CD4-positive, alpha-beta T cell treated with Interleukin-6 for 4 hours (primary cell): Measurements from ENCODE around the gene MRPL40.
"Not testable (repeated sequence)": the region's sequence is repeated elsewhere in the genome, so short reads cannot be mapped to it uniquely, and the experiment has no call there.

Source experiments
- DNase-seq: peaks from one replicate; pipeline ENCODE4 v3.0.0-alpha.2; 2020; ENCODE audit warnings: mixed read lengths

The MRPL40 gene

DNA sequence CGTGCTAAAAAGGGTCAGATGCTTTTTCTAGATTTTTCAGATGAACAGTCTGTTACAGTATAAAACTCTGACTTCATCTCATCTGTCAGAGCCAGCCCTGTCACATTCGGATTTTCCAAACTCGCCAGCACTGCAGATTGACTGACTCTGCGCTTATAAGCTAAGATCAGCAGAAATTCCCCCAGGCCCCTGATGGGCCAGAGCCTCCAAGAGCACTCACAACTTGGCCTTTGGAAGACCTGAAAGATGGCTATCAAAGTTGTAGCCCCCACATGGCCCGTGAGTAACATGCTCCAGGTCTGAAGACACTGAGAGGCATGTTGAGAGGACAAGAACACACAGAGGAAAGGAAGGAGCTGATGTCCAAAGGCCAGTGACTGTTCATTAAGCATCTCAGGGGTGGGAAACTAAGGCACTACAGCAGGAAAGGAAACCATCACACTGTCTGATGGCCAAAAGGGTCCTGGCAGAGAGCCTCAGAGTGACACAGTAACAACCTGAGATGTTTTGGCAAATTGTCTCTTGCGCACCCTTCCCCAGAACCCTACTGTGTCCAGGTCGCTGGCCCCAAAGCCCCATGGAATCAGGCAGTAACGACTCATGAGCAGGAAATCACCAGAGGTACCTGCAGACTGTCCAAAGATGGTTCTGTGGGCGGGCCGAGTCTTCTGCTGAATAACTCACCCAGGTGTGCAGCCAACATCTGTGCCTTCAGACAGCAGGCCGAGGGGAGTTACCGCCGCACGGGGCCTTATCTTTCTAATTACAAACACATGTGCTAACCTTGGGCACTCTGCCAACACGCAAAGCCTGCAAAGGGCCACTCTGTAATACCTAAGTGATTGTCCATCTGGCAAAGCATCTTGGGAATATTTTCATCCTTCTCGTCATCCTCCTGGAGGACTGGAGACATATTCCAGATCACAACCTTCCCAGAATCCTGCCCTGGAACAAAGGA lies 24.4 kb upstream of the MRPL40 start:
- DNase-seq: no peak

- DNase-seq: no peak
Observed at GRCh38 chr22:19410941-19411689, 21.2 kb upstream of the MRPL40 start.

DNA sequence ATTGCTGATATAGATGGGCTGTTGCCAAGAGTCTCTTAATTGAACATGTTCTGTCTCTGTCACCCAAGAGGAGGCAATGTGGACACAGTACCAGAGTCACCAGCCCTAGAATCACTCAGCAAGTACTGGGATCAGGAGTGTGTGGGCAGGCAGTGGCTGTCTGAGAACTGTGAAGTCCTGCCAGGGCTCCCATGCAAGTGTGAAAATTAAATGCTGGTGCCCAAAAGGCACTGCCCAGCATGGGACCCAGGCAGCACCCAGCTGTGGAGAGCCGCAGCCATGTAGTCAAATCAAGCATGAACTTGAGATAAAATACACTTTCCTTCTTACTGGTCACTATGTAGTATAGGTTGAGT lies 20.7 kb upstream of the MRPL40 start:
- no peak for DNase-seq

DNA sequence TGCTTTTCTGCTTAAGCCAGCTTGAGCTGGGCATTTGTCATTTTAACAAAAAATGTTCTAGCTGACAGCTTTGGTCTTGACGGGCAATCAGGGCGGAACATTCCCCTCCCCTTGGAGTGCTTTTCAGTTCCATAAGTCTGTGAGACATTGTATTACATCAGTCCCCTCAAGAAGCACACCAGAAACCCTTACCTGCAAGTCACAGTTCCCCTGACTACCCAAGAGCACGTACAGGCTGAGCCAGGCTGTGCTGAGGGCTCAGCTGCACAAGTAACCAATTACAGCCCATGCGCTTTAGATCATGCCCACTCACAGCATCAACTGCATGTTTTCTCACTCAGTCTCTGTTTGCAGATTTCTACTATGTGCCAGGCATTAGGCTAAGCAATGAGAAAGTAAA lies 19.9 kb upstream of the MRPL40 start:
- DNase-seq: no peak

GRCh38 chr22:19412923-19413322 lies 19.4 kb upstream of the MRPL40 start:
- no peak for DNase-seq

GRCh38 chr22:19419086-19419463 lies 13.3 kb upstream of the MRPL40 start:
- DNase-seq: no peak

- DNase-seq: peak; percentile 49
Observed at GRCh38 chr22:19419464-19420178, 12.7 kb upstream of the MRPL40 start.

DNA sequence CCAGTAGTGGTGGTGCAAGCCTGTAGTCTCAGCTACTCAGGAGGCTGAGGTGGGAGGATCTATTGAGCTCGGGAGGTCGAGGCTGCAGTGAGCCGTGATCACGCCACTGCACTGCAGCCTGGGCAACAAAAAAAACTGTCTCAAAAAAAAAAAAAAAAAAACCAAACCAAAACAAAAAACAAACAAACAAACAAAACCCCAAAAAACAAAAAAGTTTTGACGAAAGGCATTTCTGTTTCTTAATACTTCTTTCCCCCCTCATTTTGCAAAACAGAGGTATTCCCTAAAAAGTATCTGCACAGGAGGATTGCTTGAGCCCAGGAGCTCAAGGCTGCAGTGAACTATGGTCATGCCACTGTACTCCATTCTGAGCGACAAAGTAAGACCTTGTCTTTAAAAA lies 12.0 kb upstream of the MRPL40 start:
- no peak for DNase-seq

GRCh38 chr22:19422440-19423301 lies 9.7 kb upstream of the MRPL40 start:
- no peak for DNase-seq

GRCh38 chr22:19424186-19424500 lies 8.2 kb upstream of the MRPL40 start:
- no peak for DNase-seq

GRCh38 chr22:19429950-19430889 lies 2.1 kb upstream of the MRPL40 start:
- peak; percentile 56 for DNase-seq

GRCh38 chr22:19430890-19431541 lies 1.3 kb upstream of the MRPL40 start:
- DNase-seq: no peak

GRCh38 chr22:19431649-19432132 lies 654 bp upstream of the MRPL40 start, which contains the start of gene HIRA:
TSS of gene HIRA (minus strand) at chr22:19431733. CDS start at chr22:19431476, 257 bp downstream.
- peak; percentile 83 for DNase-seq

DNA sequence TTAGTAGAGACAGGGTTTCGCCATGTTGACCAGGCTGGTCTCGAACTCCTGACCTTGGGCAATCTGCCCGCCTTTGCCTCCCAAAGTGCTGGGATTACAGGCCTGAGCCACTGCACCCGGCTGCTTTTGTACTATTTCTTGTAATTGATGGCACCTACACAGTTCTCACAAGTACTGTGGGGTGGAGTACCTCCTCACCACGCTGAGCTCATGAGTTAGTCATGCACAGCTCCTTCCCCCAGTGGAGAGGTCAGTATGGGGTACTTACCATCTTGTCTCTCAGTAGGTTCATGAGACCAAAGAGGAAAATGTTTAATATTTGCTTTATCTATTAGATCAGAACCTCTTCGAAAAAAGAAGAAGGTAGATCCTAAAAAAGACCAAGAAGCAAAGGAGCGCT lies 2.1 kb downstream of the MRPL40 start:
- no peak for DNase-seq

DNA sequence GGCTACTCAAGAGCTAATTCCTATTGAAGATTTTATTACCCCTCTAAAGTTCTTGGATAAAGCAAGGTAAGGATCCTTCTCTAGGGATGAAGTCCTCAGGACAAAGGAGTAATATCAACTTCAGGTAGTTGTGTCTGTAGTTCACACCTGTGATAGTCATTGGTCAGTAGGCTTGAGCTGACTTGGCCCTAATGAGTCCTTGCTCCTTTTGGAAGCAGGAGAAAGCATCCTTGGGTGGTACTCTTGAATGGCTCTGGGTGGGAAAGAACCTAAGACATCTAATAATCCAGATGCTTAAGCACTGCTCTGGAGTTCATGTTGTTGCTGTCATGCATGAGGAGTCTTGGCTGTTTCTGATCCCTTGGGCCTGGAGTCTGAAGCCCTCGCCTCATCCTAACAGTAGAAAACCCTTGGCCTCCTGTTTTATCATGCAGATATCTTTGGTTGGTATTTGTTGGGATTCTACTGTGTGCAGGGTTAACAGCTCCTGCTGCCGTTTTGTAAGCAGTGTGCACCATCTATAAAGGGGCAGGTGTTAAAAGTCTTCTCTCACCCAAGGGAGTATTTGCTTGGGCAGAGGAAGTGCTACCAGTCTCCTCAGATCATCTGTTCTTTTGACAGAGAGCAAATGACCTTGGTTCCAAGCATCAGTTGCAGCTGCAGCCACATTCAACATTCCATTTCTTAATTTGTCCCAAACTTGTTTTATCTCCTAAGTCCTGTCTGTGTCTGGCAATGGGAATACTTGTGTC lies 2.7 kb downstream of the MRPL40 start:
- DNase-seq: no peak

- not testable (repeated sequence) for DNase-seq
Observed at GRCh38 chr22:19436444-19437161, 4.3 kb downstream of the MRPL40 start.

- no peak for DNase-seq
Observed at GRCh38 chr22:19438298-19438697, 6.0 kb downstream of the MRPL40 start.

GRCh38 chr22:19440411-19441195 lies 8.3 kb downstream of the MRPL40 start:
- DNase-seq: no peak
